ENCODE measurements around the gene PTS. TPM values are rescaled to one million over a fixed set of nuclear protein-coding genes. Genes with fewer than 3 reads are reported as not detected.

Gene PTS
- total RNA-seq, 1 donor from 2014 or later = 108 TPM

GRCh38 chr11:112229159-112229558 is 2.9 kb downstream of the PTS start:
- Histone ChIP-seq H3K27me3 (peaks cover 4% of the 10 kb centered on the region), H4K20me1 (ENCODE audit: low read depth) (no peaks in the 10 kb centered on the region), H3K9ac (no peak overlapping the region), H3K27ac (no peak overlapping the region), H2AFZ (replicated peaks) (no peak overlapping the region), H3K4me2 (no peak overlapping the region), H3F3A (ENCODE audit: low read depth) (no peaks in the 10 kb centered on the region), H3K79me2 (ENCODE audit: low read depth) (peaks cover 32% of the 10 kb centered on the region), H3K9me3 (ENCODE audit: low read depth) (no peaks in the 10 kb centered on the region), H3K4me3 (no peak overlapping the region), H3K4me1 (peaks cover 10% of the 10 kb centered on the region), H3K36me3 (no peaks in the 10 kb centered on the region)
- TF ChIP-seq, protein P1, sequence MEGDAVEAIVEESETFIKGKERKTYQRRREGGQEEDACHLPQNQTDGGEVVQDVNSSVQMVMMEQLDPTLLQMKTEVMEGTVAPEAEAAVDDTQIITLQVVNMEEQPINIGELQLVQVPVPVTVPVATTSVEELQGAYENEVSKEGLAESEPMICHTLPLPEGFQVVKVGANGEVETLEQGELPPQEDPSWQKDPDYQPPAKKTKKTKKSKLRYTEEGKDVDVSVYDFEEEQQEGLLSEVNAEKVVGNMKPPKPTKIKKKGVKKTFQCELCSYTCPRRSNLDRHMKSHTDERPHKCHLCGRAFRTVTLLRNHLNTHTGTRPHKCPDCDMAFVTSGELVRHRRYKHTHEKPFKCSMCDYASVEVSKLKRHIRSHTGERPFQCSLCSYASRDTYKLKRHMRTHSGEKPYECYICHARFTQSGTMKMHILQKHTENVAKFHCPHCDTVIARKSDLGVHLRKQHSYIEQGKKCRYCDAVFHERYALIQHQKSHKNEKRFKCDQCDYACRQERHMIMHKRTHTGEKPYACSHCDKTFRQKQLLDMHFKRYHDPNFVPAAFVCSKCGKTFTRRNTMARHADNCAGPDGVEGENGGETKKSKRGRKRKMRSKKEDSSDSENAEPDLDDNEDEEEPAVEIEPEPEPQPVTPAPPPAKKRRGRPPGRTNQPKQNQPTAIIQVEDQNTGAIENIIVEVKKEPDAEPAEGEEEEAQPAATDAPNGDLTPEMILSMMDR (IDR thresholded peaks at IDR 0.05) = no peak
- TF ChIP-seq EZH2 (IDR thresholded peaks at IDR 0.05) (no peak), EZH2phosphoT487 (IDR thresholded peaks at IDR 0.05) (no peak)
- no peak for DNase-seq (ENCODE audit: low spot score)
- peaks cover 3% of the 10 kb centered on the region for H3K27me3 Mint-ChIP-seq (ENCODE audit: insufficient read depth, low read depth)
- H3K27ac Mint-ChIP-seq = no peak overlapping the region
- peaks cover 15% of the 10 kb centered on the region for H3K4me1 Mint-ChIP-seq
- H3K36me3 Mint-ChIP-seq = peaks cover 8% of the 10 kb centered on the region
- no peaks in the 10 kb centered on the region for H3K9me3 Mint-ChIP-seq
- H3K4me3 Mint-ChIP-seq = no peak overlapping the region

- Mint-ChIP-seq H3K4me3 (no peak overlapping the region), H3K27ac (no peak overlapping the region), H3K36me3 (peaks cover 8% of the 10 kb centered on the region), H3K9me3 (no peaks in the 10 kb centered on the region), H3K27me3 (ENCODE audit: insufficient read depth, low read depth) (peaks cover 3% of the 10 kb centered on the region), H3K4me1 (peaks cover 15% of the 10 kb centered on the region)
- Histone ChIP-seq H3K9me3 (ENCODE audit: low read depth) (no peaks in the 10 kb centered on the region), H3K79me2 (ENCODE audit: low read depth) (peaks cover 32% of the 10 kb centered on the region), H3F3A (ENCODE audit: low read depth) (no peaks in the 10 kb centered on the region), H4K20me1 (ENCODE audit: low read depth) (no peaks in the 10 kb centered on the region), H3K9ac (no peak overlapping the region), H3K4me2 (no peak overlapping the region), H3K4me1 (peaks cover 10% of the 10 kb centered on the region), H3K36me3 (no peaks in the 10 kb centered on the region), H2AFZ (replicated peaks) (no peak overlapping the region), H3K27me3 (no peaks in the 10 kb centered on the region), H3K4me3 (no peak overlapping the region), H3K27ac (no peak overlapping the region)
- DNase-seq (ENCODE audit: low spot score) = no peak
- no peak for TF ChIP-seq EZH2 (IDR thresholded peaks at IDR 0.05)
- no peak for TF ChIP-seq EZH2phosphoT487 (IDR thresholded peaks at IDR 0.05)
- TF ChIP-seq, protein P1 (IDR thresholded peaks at IDR 0.05) = no peak
Observed at GRCh38 chr11:112229746-112230433, 3.7 kb downstream of the PTS start.

GRCh38 chr11:112231952-112232351 is 5.7 kb downstream of the PTS start:
- peaks cover 12% of the 10 kb centered on the region for H3K4me1 Mint-ChIP-seq
- H3K36me3 Mint-ChIP-seq = peaks cover 20% of the 10 kb centered on the region
- no peak overlapping the region for H3K4me3 ChIP-seq
- no peak overlapping the region for H2AFZ ChIP-seq (replicated peaks)
- H4K20me1 ChIP-seq (ENCODE audit: low read depth) = no peaks in the 10 kb centered on the region
- H3K27me3 ChIP-seq = no peaks in the 10 kb centered on the region
- H3K36me3 ChIP-seq = no peaks in the 10 kb centered on the region
- no peak for TF ChIP-seq EZH2 (IDR thresholded peaks at IDR 0.05)
- TF ChIP-seq EZH2phosphoT487 (IDR thresholded peaks at IDR 0.05) = no peak
- TF ChIP-seq, protein P1 (IDR thresholded peaks at IDR 0.05) = no peak
- no peak overlapping the region for H3K4me2 ChIP-seq
- H3K27ac Mint-ChIP-seq = no peak overlapping the region
- H3K27me3 Mint-ChIP-seq (ENCODE audit: insufficient read depth, low read depth) = peaks cover 3% of the 10 kb centered on the region
- H3K4me1 ChIP-seq = peaks cover 10% of the 10 kb centered on the region
- DNase-seq (ENCODE audit: low spot score) = no peak
- no peak overlapping the region for H3K4me3 Mint-ChIP-seq
- H3K9me3 ChIP-seq (ENCODE audit: low read depth) = no peaks in the 10 kb centered on the region
- no peaks in the 10 kb centered on the region for H3F3A ChIP-seq (ENCODE audit: low read depth)
- H3K27ac ChIP-seq = no peak overlapping the region
- H3K9ac ChIP-seq = peak overlapping the region; percentile 22
- H3K79me2 ChIP-seq (ENCODE audit: low read depth) = peaks cover 27% of the 10 kb centered on the region
- no peaks in the 10 kb centered on the region for H3K9me3 Mint-ChIP-seq

Measured in neural progenitor cell (in vitro differentiated cells).